ENCODE measurements around the gene EP400.
"Not testable (repeated sequence)": the region's sequence is repeated elsewhere in the genome, so short reads cannot be mapped to it uniquely, and the experiment has no call there.

Gene EP400

GRCh38 chr12:132046561-132046960 lies 96.8 kb downstream of the EP400 start:
- no peak for DNase-seq (ENCODE audit: low read depth in 2 of 2)

- not testable (repeated sequence) for DNase-seq (ENCODE audit: low read depth in 2 of 2)
Measured at GRCh38 chr12:132047630-132048029, 97.9 kb downstream of the EP400 start.

DNA sequence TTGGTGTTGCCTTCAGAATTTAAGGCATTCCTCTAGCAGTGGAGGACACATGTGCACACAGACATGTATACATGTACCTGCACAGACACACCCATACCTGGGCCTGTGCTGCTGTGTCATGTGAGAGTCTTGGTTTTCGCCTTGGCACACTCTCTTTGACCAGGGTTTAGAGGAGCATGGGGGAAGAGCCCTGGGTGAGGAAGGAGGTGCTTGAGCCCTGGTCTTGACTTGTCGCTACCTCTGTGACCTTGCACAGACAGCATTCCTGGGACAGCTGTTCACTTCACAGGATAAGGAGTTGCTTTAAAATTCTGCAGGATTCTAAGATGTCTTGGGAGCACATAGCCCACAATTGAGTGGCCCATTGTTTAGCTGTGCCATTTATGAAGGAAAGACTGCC lies 99.7 kb downstream of the EP400 start:
- no peak for DNase-seq (ENCODE audit: low read depth in 2 of 2)

- DNase-seq (ENCODE audit: low read depth in 2 of 2): no peak
Measured at GRCh38 chr12:132049876-132050275, 100.1 kb downstream of the EP400 start.

- DNase-seq (ENCODE audit: low read depth in 2 of 2): not testable (repeated sequence)
Measured at GRCh38 chr12:132051718-132052117, 102.0 kb downstream of the EP400 start.

GRCh38 chr12:132052196-132052932 lies 102.6 kb downstream of the EP400 start:
- DNase-seq (ENCODE audit: low read depth in 2 of 2): no peak

- no peak for DNase-seq (ENCODE audit: low read depth in 2 of 2)
Measured at GRCh38 chr12:132053338-132054330, 103.9 kb downstream of the EP400 start.

- DNase-seq (ENCODE audit: low read depth in 2 of 2): no peak
Measured at GRCh38 chr12:132054983-132055382, 105.2 kb downstream of the EP400 start.

- no peak for DNase-seq (ENCODE audit: low read depth in 2 of 2)
Measured at GRCh38 chr12:132055535-132056096, 105.9 kb downstream of the EP400 start.

- no peak for DNase-seq (ENCODE audit: low read depth in 2 of 2)
Measured at GRCh38 chr12:132056320-132056719, 106.6 kb downstream of the EP400 start.

- no peak for DNase-seq (ENCODE audit: low read depth in 2 of 2)
Measured at GRCh38 chr12:132056951-132057350, 107.2 kb downstream of the EP400 start.

DNA sequence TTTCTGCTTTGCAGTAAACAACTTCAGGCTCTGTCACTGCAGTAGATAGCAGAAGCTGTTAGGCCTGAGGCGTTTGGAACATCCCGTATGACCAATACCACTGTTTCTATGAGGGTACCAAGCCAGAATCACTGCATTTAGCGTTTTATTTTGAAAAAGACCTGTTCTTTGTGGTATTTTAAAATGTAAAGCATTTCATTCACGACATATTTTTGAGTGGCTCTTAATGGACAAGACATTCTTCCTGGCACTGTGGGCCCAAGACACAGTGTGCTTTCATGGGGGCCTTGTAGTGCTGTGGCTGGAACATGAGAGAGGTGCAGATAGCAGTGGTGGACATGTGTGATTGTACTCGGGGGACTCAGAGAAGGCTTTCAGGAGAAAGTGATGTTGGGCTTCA lies 107.9 kb downstream of the EP400 start:
- no peak for DNase-seq (ENCODE audit: low read depth in 2 of 2)

- no peak for DNase-seq (ENCODE audit: low read depth in 2 of 2)
Measured at GRCh38 chr12:132061197-132061596, 111.5 kb downstream of the EP400 start.

- DNase-seq (ENCODE audit: low read depth in 2 of 2): no peak
Measured at GRCh38 chr12:132061641-132062430, 112.1 kb downstream of the EP400 start.

DNA sequence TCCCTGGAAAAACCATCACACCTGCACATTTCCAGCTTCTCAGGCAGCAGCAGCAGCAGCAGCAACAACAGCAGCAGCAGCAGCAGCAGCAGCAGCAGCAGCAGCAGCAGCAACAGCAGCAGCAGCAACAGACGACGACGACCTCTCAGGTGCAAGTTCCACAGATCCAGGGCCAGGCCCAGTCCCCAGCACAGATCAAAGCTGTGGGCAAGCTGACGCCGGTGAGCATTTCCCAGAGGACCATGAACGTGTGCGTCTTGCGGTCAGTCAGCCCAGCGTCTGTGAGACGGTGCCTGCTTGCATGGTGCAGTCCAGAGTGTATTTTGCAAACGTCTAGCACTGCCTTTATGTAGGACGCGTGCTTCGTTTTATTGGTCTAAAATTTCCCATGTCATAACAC lies 112.7 kb downstream of the EP400 start:
- no peak for DNase-seq (ENCODE audit: low read depth in 2 of 2)

GRCh38 chr12:132063491-132063890 lies 113.7 kb downstream of the EP400 start:
- DNase-seq (ENCODE audit: low read depth in 2 of 2): no peak

- DNase-seq (ENCODE audit: low read depth in 2 of 2): no peak
Measured at GRCh38 chr12:132064631-132065030, 114.9 kb downstream of the EP400 start.

GRCh38 chr12:132065203-132065602 lies 115.5 kb downstream of the EP400 start:
- no peak for DNase-seq (ENCODE audit: low read depth in 2 of 2)

GRCh38 chr12:132065609-132066344 lies 116.0 kb downstream of the EP400 start:
- no peak for DNase-seq (ENCODE audit: low read depth in 2 of 2)

DNA sequence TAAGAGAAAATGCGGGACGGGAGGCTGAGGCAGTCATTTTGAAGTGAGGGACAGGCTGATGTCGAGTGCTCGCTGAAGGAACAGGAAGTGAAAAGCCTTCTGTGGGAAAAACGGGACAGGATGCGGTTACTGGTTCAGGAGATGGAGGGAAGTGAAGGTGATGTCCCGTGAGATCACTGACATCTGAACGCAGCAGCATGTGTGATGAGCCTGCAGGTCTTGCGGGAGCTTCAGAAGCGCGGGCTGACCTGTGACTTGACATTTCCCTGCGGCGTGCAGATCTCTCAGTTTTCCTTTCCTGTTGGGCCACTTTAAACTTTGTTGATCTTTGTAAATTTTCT lies 116.6 kb downstream of the EP400 start:
- DNase-seq (ENCODE audit: low read depth in 2 of 2): no peak

- no peak for DNase-seq (ENCODE audit: low read depth in 2 of 2)
Measured at GRCh38 chr12:132066749-132067148, 117.0 kb downstream of the EP400 start.

All from stimulated activated CD4-positive, alpha-beta T cell treated with anti-CD3 and anti-CD28 coated beads, Interleukin-1b, Interleukin-23, amount 100 ng/mL, for 1 hour (primary cell).